Measurements from ENCODE around the gene CDC14A. TPM values are rescaled to one million over a fixed set of nuclear protein-coding genes. Genes with fewer than 3 reads are reported as not detected.

CDC14A gene
- total RNA-seq, 1 donor from 2014 or later: 8.7 TPM

- no peak overlapping the region for H3K4me3 ChIP-seq (ENCODE audit: low read depth, low read length)
- H3K36me3 ChIP-seq (ENCODE audit: control insufficient read depth, insufficient read depth, low read length): no peaks in the 10 kb centered on the region
- H3K27me3 ChIP-seq (ENCODE audit: control insufficient read depth, insufficient read depth, low read length): no peaks in the 10 kb centered on the region
- no peak for DNase-seq (ENCODE audit: low read depth)
- TF ChIP-seq CTCF (IDR thresholded peaks at IDR 0.05; ENCODE audit: insufficient read depth, low read length, poor library complexity, severe bottlenecking): no peak
Measured at GRCh38 chr1:100413035-100413434, 60.7 kb downstream of the CDC14A start.

- no peak for TF ChIP-seq CTCF (IDR thresholded peaks at IDR 0.05; ENCODE audit: insufficient read depth, low read length, poor library complexity, severe bottlenecking)
- Histone ChIP-seq H3K4me3 (ENCODE audit: low read depth, low read length) (no peak overlapping the region), H3K27me3 (ENCODE audit: control insufficient read depth, insufficient read depth, low read length) (no peaks in the 10 kb centered on the region), H3K36me3 (ENCODE audit: control insufficient read depth, insufficient read depth, low read length) (no peaks in the 10 kb centered on the region)
- DNase-seq (ENCODE audit: low read depth): no peak
Measured at GRCh38 chr1:100414693-100415497, 62.6 kb downstream of the CDC14A start.

GRCh38 chr1:100415498-100415778, 63.1 kb downstream of the CDC14A start:
- no peak for TF ChIP-seq CTCF (IDR thresholded peaks at IDR 0.05; ENCODE audit: insufficient read depth, low read length, poor library complexity, severe bottlenecking)
- H3K4me3 ChIP-seq (ENCODE audit: low read depth, low read length): no peak overlapping the region
- H3K36me3 ChIP-seq (ENCODE audit: control insufficient read depth, insufficient read depth, low read length): no peaks in the 10 kb centered on the region
- no peak for DNase-seq (ENCODE audit: low read depth)
- no peaks in the 10 kb centered on the region for H3K27me3 ChIP-seq (ENCODE audit: control insufficient read depth, insufficient read depth, low read length)

GRCh38 chr1:100419072-100419471, 66.8 kb downstream of the CDC14A start:
- DNase-seq (ENCODE audit: low read depth): no peak
- Histone ChIP-seq H3K36me3 (ENCODE audit: control insufficient read depth, insufficient read depth, low read length) (no peaks in the 10 kb centered on the region), H3K4me3 (ENCODE audit: low read depth, low read length) (no peak overlapping the region), H3K27me3 (ENCODE audit: control insufficient read depth, insufficient read depth, low read length) (no peaks in the 10 kb centered on the region)
- TF ChIP-seq CTCF (IDR thresholded peaks at IDR 0.05; ENCODE audit: insufficient read depth, low read length, poor library complexity, severe bottlenecking): no peak

- H3K4me3 ChIP-seq (ENCODE audit: low read depth, low read length): no peak overlapping the region
- TF ChIP-seq CTCF (IDR thresholded peaks at IDR 0.05; ENCODE audit: insufficient read depth, low read length, poor library complexity, severe bottlenecking): no peak
- DNase-seq (ENCODE audit: low read depth): no peak
- H3K36me3 ChIP-seq (ENCODE audit: control insufficient read depth, insufficient read depth, low read length): no peaks in the 10 kb centered on the region
- H3K27me3 ChIP-seq (ENCODE audit: control insufficient read depth, insufficient read depth, low read length): no peaks in the 10 kb centered on the region
Measured at GRCh38 chr1:100422065-100422464, 69.8 kb downstream of the CDC14A start.

GRCh38 chr1:100423832-100424337, 71.6 kb downstream of the CDC14A start:
- DNase-seq (ENCODE audit: low read depth): no peak
- H3K4me3 ChIP-seq (ENCODE audit: low read depth, low read length): no peak overlapping the region
- H3K36me3 ChIP-seq (ENCODE audit: control insufficient read depth, insufficient read depth, low read length): no peaks in the 10 kb centered on the region
- H3K27me3 ChIP-seq (ENCODE audit: control insufficient read depth, insufficient read depth, low read length): no peaks in the 10 kb centered on the region
- TF ChIP-seq CTCF (IDR thresholded peaks at IDR 0.05; ENCODE audit: insufficient read depth, low read length, poor library complexity, severe bottlenecking): no peak

Measured in kidney epithelial cell (primary cell).